ENCODE results near the gene KRTAP2-1. TPM values are rescaled to one million over a fixed set of nuclear protein-coding genes. Genes with fewer than 3 reads are reported as not detected.

KRTAP2-1 gene
- total RNA-seq, 1 experiment from 2014 or later, result not detected

DNA sequence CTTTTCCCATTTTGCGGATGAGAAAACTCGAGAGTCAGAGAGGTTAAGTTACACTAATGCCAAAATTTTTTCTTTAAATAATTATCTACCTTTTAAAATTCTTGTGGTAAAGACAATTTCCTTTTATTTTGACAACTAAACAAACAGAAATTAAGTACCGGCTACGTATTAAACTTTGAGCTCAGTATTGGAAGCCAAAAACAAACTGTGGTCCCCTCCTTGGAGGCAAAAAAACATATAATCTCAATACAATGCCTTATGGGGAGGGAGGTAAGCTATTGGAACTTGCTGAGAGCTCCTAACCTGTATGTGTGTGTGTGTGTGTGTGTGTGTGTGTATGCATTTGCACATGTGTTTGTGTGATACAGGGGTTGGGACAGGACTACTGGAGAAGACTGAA, 16.3 kb upstream of the KRTAP2-1 start:
- Histone ChIP-seq H3K9ac (ENCODE audit: low read length) (0 out of 2 replicates have a peak overlapping the region, but pooled peaks have one; percentile 2), H3K4me2 (ENCODE audit: low read length) (no peak overlapping the region), H3K79me2 (ENCODE audit: insufficient read depth, low read length) (no peaks in the 10 kb centered on the region), H3K27ac (ENCODE audit: low read depth, low read length) (0 out of 2 replicates have a peak overlapping the region, but pooled peaks have one; percentile 9), H3K27me3 (ENCODE audit: insufficient read depth, low read length) (no peaks in the 10 kb centered on the region), H3K9me3 (ENCODE audit: control insufficient read depth in 1 of 2, insufficient read depth in 1 of 2, low read depth in 1 of 2, low read length in 2 of 2) (no peaks in the 10 kb centered on the region; a peak in 1 of 4 replicates), H3K9me2 (ENCODE audit: insufficient read depth) (no peaks in the 10 kb centered on the region), H4K20me1 (ENCODE audit: insufficient read depth) (no peaks in the 10 kb centered on the region), H2AFZ (ENCODE audit: low read depth, low read length, poor library complexity, severe bottlenecking) (no peak overlapping the region), H3K36me3 (ENCODE audit: control insufficient read depth in 1 of 2, insufficient read depth in 2 of 2, low read length in 2 of 2) (peaks cover 0 to 12% of the 10 kb centered on the region in 2 experiments; a peak in 1 of 4 replicates), H3K4me3 (replicated peaks in 1 of 2; ENCODE audit: low read depth in 1 of 2, low read length in 2 of 2) (no peak overlapping the region), H3K4me1 (ENCODE audit: control insufficient read depth in 1 of 2, insufficient read depth in 2 of 2, low read length in 2 of 2) (peaks cover 47 to 88% of the 10 kb centered on the region in 2 experiments)
- ChIA-PET RAD21 (ENCODE audit: low non-redundant PET in 1 of 2, low total read pairs in 2 of 2, uncharacterized antibody in 2 of 2, unreplicated experiment in 2 of 2) (no interaction called here), CTCF (no interaction called here), POLR2A (no interaction called here)
- no peak for DNase-seq (ENCODE audit: low read depth, low spot score)
- no peak for ATAC-seq
- intact Hi-C loops (cut with micrococcal nuclease), result no loop called here
- no TSS peak for BruUV-seq (replicated peaks)
- TF ChIP-seq SP1 (IDR thresholded peaks at IDR 0.05; ENCODE audit: low read depth) (no peak), CEBPB (IDR thresholded peaks at IDR 0.05; ENCODE audit: low read depth) (no peak), EZH2 (IDR thresholded peaks at IDR 0.05) (no peak), RAD21 (IDR thresholded peaks at IDR 0.05; ENCODE audit: low read depth) (no peak), MAX (IDR thresholded peaks at IDR 0.05) (no peak), ATF3 (IDR thresholded peaks at IDR 0.05) (no peak), POLR2AphosphoS5 (IDR thresholded peaks at IDR 0.05; ENCODE audit: low read depth, low read length) (no peak), REST (IDR thresholded peaks at IDR 0.05; ENCODE audit: low read depth) (no peak), ZFX (IDR thresholded peaks at IDR 0.05) (no peak), SIN3A (IDR thresholded peaks at IDR 0.05; ENCODE audit: low read depth) (no peak), ELF1 (IDR thresholded peaks at IDR 0.05; ENCODE audit: borderline replicate concordance, low read depth) (no peak), YY1 (IDR thresholded peaks at IDR 0.05; ENCODE audit: extremely low read depth, insufficient replicate concordance, low read depth, low read length) (no peak), EZH2phosphoT487 (IDR thresholded peaks at IDR 0.05; ENCODE audit: borderline replicate concordance) (no peak), JUND (IDR thresholded peaks at IDR 0.05) (no peak), ZNF274 (IDR thresholded peaks at IDR 0.05; ENCODE audit: low read depth, low read length) (no peak)
- TF ChIP-seq, protein P1, sequence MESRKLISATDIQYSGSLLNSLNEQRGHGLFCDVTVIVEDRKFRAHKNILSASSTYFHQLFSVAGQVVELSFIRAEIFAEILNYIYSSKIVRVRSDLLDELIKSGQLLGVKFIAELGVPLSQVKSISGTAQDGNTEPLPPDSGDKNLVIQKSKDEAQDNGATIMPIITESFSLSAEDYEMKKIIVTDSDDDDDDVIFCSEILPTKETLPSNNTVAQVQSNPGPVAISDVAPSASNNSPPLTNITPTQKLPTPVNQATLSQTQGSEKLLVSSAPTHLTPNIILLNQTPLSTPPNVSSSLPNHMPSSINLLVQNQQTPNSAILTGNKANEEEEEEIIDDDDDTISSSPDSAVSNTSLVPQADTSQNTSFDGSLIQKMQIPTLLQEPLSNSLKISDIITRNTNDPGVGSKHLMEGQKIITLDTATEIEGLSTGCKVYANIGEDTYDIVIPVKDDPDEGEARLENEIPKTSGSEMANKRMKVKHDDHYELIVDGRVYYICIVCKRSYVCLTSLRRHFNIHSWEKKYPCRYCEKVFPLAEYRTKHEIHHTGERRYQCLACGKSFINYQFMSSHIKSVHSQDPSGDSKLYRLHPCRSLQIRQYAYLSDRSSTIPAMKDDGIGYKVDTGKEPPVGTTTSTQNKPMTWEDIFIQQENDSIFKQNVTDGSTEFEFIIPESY (IDR thresholded peaks at IDR 0.05; ENCODE audit: extremely low read depth, insufficient replicate concordance, low read length), result no peak
- TF ChIP-seq, protein P2, sequence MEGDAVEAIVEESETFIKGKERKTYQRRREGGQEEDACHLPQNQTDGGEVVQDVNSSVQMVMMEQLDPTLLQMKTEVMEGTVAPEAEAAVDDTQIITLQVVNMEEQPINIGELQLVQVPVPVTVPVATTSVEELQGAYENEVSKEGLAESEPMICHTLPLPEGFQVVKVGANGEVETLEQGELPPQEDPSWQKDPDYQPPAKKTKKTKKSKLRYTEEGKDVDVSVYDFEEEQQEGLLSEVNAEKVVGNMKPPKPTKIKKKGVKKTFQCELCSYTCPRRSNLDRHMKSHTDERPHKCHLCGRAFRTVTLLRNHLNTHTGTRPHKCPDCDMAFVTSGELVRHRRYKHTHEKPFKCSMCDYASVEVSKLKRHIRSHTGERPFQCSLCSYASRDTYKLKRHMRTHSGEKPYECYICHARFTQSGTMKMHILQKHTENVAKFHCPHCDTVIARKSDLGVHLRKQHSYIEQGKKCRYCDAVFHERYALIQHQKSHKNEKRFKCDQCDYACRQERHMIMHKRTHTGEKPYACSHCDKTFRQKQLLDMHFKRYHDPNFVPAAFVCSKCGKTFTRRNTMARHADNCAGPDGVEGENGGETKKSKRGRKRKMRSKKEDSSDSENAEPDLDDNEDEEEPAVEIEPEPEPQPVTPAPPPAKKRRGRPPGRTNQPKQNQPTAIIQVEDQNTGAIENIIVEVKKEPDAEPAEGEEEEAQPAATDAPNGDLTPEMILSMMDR (IDR thresholded peaks at IDR 0.05 in 2 of 3, conservative IDR thresholded peaks at IDR 0.05 in 1 of 3; ENCODE audit: borderline replicate concordance in 1 of 3, insufficient read depth in 1 of 3, low read depth in 2 of 3, low read length in 2 of 3), result no peak

Measured in HCT116 (cell line).